HEK293 (cell line): Measurements from ENCODE around the gene ANKRD63.

Source experiments
- CTCF ChIA-PET: fragments of 350-600 bp; formaldehyde crosslinking; extraction: SDS; loops from one replicate; lab custom pipeline; 2021; ENCODE audit warnings: antibody characterized with exemption; lab: Yijun Ruan, JAX
- POLR2A ChIA-PET: fragments of 300-600 bp; formaldehyde crosslinking; extraction: SDS; loops from one replicate; lab custom pipeline; 2020; ENCODE audit warnings: antibody characterized with exemption, inconsistent platforms; lab: Yijun Ruan, JAX
- H3K27ac ChIP-seq: fragments of 200-500 bp; sonication (Bioruptor generic); 2 replicates; pipeline ENCODE4 v1.5.1; 2014; ENCODE audit warnings: low read depth, low read length, control low read depth, inconsistent platforms; ENCODE audit errors: extremely low read depth
- H3K36me3 ChIP-seq, 2 experiments: fragments of 200-500 bp in 1 of 2; sonication (Bioruptor generic) in 1 of 2; 1 replicate in 1 of 2; 2 replicates in 1 of 2; pipeline ENCODE4 v1.5.1; 2014 to 2017; ENCODE audit warnings: inconsistent platforms in 2 of 2, low read length in 2 of 2; ENCODE audit not compliant: control insufficient read depth in 2 of 2, insufficient read depth in 1 of 2
- H3K4me1 ChIP-seq: fragments of 200-500 bp; sonication (Bioruptor generic); 2 replicates; pipeline ENCODE4 v1.5.1; 2014; ENCODE audit warnings: mild to moderate bottlenecking, low read length, inconsistent platforms; ENCODE audit not compliant: control insufficient read depth, insufficient read depth
- H3K4me3 ChIP-seq: 2 replicates; pipeline ENCODE4 v1.5.1; 2011; ENCODE audit warnings: low read depth, mild to moderate bottlenecking, control low read depth, low read length, moderate library complexity
- H3K9me3 ChIP-seq: fragments of 200-500 bp; sonication (Bioruptor generic); 2 replicates; pipeline ENCODE4 v1.5.1; 2014; ENCODE audit warnings: low read depth, low read length, inconsistent platforms; ENCODE audit not compliant: control insufficient read depth, insufficient read depth
- EGR2 ChIP-seq: fragments of 450-650 bp; formaldehyde crosslinking; IDR thresholded peaks from 2 replicates; pipeline ENCODE4 v1.5.1; 2016; ENCODE audit warnings: low read depth, missing biosample characterization, missing genetic modification characterization
- REPIN1 ChIP-seq: fragments of 450-650 bp; formaldehyde crosslinking; IDR thresholded peaks from 2 replicates; pipeline ENCODE4 v1.5.1; 2017; ENCODE audit warnings: missing biosample characterization, missing genetic modification characterization, low read depth
- SCRT2 ChIP-seq: fragments of 450-650 bp; formaldehyde crosslinking; IDR thresholded peaks from 2 replicates; pipeline ENCODE4 v1.5.1; 2016; ENCODE audit warnings: missing biosample characterization, missing genetic modification characterization
- ZNF169 ChIP-seq: fragments of 450-650 bp; formaldehyde crosslinking; IDR thresholded peaks from 2 replicates; pipeline ENCODE4 v1.5.1; 2016; ENCODE audit warnings: missing biosample characterization, missing genetic modification characterization
- ZNF37A ChIP-seq: fragments of 450-650 bp; IDR thresholded peaks from 2 replicates; pipeline ENCODE4 v1.5.1; 2018; ENCODE audit warnings: missing biosample characterization, missing genetic modification characterization
- ZNF610 ChIP-seq: fragments of 450-650 bp; formaldehyde crosslinking; IDR thresholded peaks from 2 replicates; pipeline ENCODE4 v1.5.1; 2016; ENCODE audit warnings: missing biosample characterization, missing genetic modification characterization, borderline replicate concordance
- ZNF658 ChIP-seq: fragments of 450-650 bp; formaldehyde crosslinking; IDR thresholded peaks from 2 replicates; pipeline ENCODE4; 2016; ENCODE audit warnings: missing biosample characterization, missing genetic modification characterization
- ZNF660 ChIP-seq: fragments of 450-650 bp; IDR thresholded peaks from 2 replicates; pipeline ENCODE4 v1.5.1; 2018; ENCODE audit warnings: missing biosample characterization, mild to moderate bottlenecking, missing genetic modification characterization
- ZNF677 ChIP-seq: fragments of 450-650 bp; IDR thresholded peaks from 2 replicates; pipeline ENCODE4 v1.5.0; 2018; ENCODE audit warnings: missing biosample characterization, mild to moderate bottlenecking, missing genetic modification characterization, moderate library complexity
- ZNF768 ChIP-seq: fragments of 450-650 bp; formaldehyde crosslinking; IDR thresholded peaks from 2 replicates; pipeline ENCODE4 v1.5.1; 2018; ENCODE audit warnings: missing biosample characterization, mild to moderate bottlenecking, missing genetic modification characterization
- TF ChIP-seq, protein P1 (sequence below): fragments of 450-650 bp; formaldehyde crosslinking; IDR thresholded peaks from 2 replicates; pipeline ENCODE4 v1.5.1; 2016; ENCODE audit warnings: missing biosample characterization, missing genetic modification characterization, low read depth
- TF ChIP-seq, protein P2 (sequence below): fragments of 450-650 bp; formaldehyde crosslinking; IDR thresholded peaks from 2 replicates; pipeline ENCODE4 v1.5.1; 2016; ENCODE audit warnings: missing biosample characterization, missing genetic modification characterization
- TF ChIP-seq, protein P3 (sequence below): fragments of 450-650 bp; IDR thresholded peaks from 2 replicates; pipeline ENCODE4 v1.5.1; 2018; ENCODE audit warnings: missing biosample characterization, missing genetic modification characterization

ANKRD63 gene

DNA sequence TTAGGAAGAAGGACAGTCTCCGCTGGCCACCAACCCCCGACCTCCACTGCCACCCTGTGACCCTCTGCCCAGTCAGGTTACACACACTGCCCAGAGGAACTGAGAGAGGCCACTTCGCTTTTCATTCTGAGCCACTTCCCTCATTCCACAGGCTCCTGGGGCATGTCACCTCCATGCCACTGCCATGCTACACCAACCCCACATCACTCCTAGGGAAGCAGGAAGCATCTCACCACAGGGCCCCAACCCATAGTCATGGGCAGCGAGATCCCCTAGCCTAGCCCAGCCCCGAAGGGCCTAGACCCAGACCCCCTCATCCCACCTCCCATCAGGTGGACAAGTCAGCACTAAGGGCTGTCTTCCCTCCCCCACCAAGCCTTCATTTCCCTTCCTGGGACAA lies 23.5 kb upstream of the ANKRD63 start (continued):
- TF ChIP-seq, protein P1, sequence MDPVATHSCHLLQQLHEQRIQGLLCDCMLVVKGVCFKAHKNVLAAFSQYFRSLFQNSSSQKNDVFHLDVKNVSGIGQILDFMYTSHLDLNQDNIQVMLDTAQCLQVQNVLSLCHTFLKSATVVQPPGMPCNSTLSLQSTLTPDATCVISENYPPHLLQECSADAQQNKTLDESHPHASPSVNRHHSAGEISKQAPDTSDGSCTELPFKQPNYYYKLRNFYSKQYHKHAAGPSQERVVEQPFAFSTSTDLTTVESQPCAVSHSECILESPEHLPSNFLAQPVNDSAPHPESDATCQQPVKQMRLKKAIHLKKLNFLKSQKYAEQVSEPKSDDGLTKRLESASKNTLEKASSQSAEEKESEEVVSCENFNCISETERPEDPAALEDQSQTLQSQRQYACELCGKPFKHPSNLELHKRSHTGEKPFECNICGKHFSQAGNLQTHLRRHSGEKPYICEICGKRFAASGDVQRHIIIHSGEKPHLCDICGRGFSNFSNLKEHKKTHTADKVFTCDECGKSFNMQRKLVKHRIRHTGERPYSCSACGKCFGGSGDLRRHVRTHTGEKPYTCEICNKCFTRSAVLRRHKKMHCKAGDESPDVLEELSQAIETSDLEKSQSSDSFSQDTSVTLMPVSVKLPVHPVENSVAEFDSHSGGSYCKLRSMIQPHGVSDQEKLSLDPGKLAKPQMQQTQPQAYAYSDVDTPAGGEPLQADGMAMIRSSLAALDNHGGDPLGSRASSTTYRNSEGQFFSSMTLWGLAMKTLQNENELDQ (tag by site-specific recombination) = no peak
- no peak for TF ChIP-seq ZNF37A (tag by site-specific recombination)
- no peak for TF ChIP-seq ZNF658 (tag by site-specific recombination)
- TF ChIP-seq, protein P2, sequence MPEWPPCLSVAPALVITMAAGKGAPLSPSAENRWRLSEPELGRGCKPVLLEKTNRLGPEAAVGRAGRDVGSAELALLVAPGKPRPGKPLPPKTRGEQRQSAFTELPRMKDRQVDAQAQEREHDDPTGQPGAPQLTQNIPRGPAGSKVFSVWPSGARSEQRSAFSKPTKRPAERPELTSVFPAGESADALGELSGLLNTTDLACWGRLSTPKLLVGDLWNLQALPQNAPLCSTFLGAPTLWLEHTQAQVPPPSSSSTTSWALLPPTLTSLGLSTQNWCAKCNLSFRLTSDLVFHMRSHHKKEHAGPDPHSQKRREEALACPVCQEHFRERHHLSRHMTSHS (tag by site-specific recombination) = no peak
- TF ChIP-seq EGR2 (tag by site-specific recombination) = no peak
- TF ChIP-seq REPIN1 = no peak
- TF ChIP-seq ZNF169 = no peak

DNA sequence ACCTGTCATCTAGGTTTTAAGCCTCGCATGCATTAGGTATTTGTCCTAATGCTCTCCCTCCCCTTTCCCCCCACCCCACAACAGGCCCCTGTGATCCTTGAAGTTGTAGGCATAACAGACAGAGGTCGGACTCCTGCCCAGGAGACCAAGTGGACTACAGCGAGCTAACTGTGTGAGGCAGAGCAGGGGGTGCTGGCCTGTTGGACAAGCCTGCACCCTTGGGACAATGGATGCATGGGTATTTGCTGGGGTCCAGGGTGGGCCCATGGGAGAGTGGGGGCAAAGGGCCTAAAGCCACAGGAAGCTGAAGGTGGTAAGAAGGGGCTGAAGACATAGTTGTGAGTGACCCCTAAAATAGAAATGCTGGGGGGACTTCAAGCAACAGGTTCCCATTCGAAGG lies 22.4 kb upstream of the ANKRD63 start:
- Histone ChIP-seq H3K9me3 (no peaks in the 10 kb centered on the region), H3K4me3 (no peak overlapping the region), H3K36me3 (no peaks in the 10 kb centered on the region), H3K27ac (no peak overlapping the region), H3K4me1 (no peaks in the 10 kb centered on the region)
- CTCF ChIA-PET = interaction anchor here (16.0 kb wide), 1 partner anchor 30 kb away, joined by 248 read pairs; no protein-coding TSS in a partner anchor
- TF ChIP-seq, protein P3, sequence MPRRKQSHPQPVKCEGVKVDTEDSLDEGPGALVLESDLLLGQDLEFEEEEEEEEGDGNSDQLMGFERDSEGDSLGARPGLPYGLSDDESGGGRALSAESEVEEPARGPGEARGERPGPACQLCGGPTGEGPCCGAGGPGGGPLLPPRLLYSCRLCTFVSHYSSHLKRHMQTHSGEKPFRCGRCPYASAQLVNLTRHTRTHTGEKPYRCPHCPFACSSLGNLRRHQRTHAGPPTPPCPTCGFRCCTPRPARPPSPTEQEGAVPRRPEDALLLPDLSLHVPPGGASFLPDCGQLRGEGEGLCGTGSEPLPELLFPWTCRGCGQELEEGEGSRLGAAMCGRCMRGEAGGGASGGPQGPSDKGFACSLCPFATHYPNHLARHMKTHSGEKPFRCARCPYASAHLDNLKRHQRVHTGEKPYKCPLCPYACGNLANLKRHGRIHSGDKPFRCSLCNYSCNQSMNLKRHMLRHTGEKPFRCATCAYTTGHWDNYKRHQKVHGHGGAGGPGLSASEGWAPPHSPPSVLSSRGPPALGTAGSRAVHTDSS (tag by site-specific recombination) = no peak
- TF ChIP-seq SCRT2 (tag by site-specific recombination) = 0 out of 2 replicates have a peak, but pooled peaks have one; percentile 17
- TF ChIP-seq, protein P1 (tag by site-specific recombination) = no peak
- POLR2A ChIA-PET = no interaction called here

DNA sequence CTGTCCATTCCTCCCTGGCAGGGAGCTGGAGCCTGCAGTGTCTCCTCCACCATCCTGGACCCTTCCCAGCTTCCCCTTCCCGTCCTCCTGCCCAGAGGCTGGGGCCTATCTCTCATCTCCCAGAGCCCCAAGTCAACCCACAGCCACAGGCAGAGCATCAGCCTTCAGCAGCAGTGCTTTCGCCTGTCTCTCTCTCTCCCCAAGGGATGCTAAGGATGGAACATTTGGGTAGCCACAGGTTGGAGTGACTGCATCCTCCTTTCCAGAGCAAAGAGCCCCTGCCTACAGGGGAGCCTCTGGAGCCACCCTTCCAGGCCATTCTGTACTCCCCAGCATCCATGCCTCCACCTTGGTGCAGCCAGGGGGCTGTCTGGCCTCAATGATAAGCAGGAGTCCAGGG lies 20.7 kb upstream of the ANKRD63 start:
- POLR2A ChIA-PET = no interaction called here
- H3K4me1 ChIP-seq = no peaks in the 10 kb centered on the region
- CTCF ChIA-PET = interaction anchor here (1.1 kb wide), 1 partner anchor 29 kb away, joined by 6 read pairs; no protein-coding TSS in a partner anchor

DNA sequence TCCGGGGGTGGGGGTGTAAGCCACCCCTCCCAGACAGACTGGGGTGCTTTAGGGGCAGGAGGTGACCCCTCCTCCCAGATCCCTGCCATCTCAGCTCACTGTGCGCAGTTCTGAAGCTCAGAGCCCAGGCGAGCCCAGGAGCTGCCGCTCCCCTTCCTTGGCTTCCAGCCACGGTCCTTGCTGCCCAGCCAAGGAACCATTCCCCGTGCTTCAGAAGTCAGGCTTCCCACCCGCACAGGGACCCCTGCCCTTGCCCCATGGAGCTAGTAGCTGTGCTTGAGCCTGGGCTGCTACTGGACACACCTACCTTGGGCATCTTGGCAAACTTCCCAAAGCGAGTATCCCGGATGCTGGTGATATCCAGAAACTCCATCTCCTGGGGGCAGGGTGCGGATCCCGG lies 20.1 kb upstream of the ANKRD63 start:
- Histone ChIP-seq H3K4me1 (no peaks in the 10 kb centered on the region), H3K4me3 (no peak overlapping the region), H3K9me3 (no peaks in the 10 kb centered on the region), H3K27ac (no peak overlapping the region)
- CTCF ChIA-PET = interaction anchor here (1.1 kb wide), 1 partner anchor 28 kb away, joined by 6 read pairs; no protein-coding TSS in a partner anchor
- TF ChIP-seq ZNF610 = no peak
- TF ChIP-seq, all 188 proteins: peak for 0
- POLR2A ChIA-PET = no interaction called here
- no peaks in the 10 kb centered on the region for H3K36me3 ChIP-seq

More for the DNA sequence above, 20.7 kb upstream of the ANKRD63 start:
- H3K9me3 ChIP-seq = no peaks in the 10 kb centered on the region
- H3K4me3 ChIP-seq = no peak overlapping the region
- no peaks in the 10 kb centered on the region for H3K36me3 ChIP-seq
- H3K27ac ChIP-seq = no peak overlapping the region
- no peak for TF ChIP-seq ZNF768
- 0 out of 2 replicates have a peak, but pooled peaks have one; percentile 9 for TF ChIP-seq SCRT2 (tag by site-specific recombination)
- no peak for TF ChIP-seq ZNF660 (tag by site-specific recombination)
- no peak for TF ChIP-seq ZNF677 (tag by site-specific recombination)
